Measurements from ENCODE around the gene DNAJC6. TPM values are rescaled to one million over a fixed set of nuclear protein-coding genes. Genes with fewer than 3 reads are reported as not detected.

The DNAJC6 gene
- total RNA-seq, 1 donor from 2014 or later: 21.9 TPM

GRCh38 chr1:65416767-65417166 lies 107.4 kb downstream of the DNAJC6 start:
- Mint-ChIP-seq H3K4me3 (no peak overlapping the region), H3K4me1 (peaks cover 11% of the 10 kb centered on the region), H3K27ac (no peak overlapping the region), H3K36me3 (no peaks in the 10 kb centered on the region), H3K9me3 (no peaks in the 10 kb centered on the region), H3K27me3 (ENCODE audit: insufficient read depth, low read depth) (no peaks in the 10 kb centered on the region)
- H3K27me3 ChIP-seq: no peaks in the 10 kb centered on the region
- no peak overlapping the region for H3K27ac ChIP-seq
- H4K20me1 ChIP-seq (ENCODE audit: low read depth): peaks cover 4% of the 10 kb centered on the region
- H3K36me3 ChIP-seq: no peaks in the 10 kb centered on the region
- H3K4me3 ChIP-seq: no peak overlapping the region
- TF ChIP-seq EZH2 (IDR thresholded peaks at IDR 0.05) (no peak), EZH2phosphoT487 (IDR thresholded peaks at IDR 0.05) (no peak)
- TF ChIP-seq, protein P1, sequence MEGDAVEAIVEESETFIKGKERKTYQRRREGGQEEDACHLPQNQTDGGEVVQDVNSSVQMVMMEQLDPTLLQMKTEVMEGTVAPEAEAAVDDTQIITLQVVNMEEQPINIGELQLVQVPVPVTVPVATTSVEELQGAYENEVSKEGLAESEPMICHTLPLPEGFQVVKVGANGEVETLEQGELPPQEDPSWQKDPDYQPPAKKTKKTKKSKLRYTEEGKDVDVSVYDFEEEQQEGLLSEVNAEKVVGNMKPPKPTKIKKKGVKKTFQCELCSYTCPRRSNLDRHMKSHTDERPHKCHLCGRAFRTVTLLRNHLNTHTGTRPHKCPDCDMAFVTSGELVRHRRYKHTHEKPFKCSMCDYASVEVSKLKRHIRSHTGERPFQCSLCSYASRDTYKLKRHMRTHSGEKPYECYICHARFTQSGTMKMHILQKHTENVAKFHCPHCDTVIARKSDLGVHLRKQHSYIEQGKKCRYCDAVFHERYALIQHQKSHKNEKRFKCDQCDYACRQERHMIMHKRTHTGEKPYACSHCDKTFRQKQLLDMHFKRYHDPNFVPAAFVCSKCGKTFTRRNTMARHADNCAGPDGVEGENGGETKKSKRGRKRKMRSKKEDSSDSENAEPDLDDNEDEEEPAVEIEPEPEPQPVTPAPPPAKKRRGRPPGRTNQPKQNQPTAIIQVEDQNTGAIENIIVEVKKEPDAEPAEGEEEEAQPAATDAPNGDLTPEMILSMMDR (IDR thresholded peaks at IDR 0.05): no peak
- peaks cover 8% of the 10 kb centered on the region for H3K79me2 ChIP-seq (ENCODE audit: low read depth)
- H3K4me2 ChIP-seq: no peak overlapping the region
- DNase-seq (ENCODE audit: low spot score): no peak
- H3K4me1 ChIP-seq: peaks cover 8% of the 10 kb centered on the region
- no peak overlapping the region for H2AFZ ChIP-seq (replicated peaks)
- H3F3A ChIP-seq (ENCODE audit: low read depth): peaks cover 27% of the 10 kb centered on the region
- H3K9ac ChIP-seq: no peak overlapping the region
- H3K9me3 ChIP-seq (ENCODE audit: low read depth): no peaks in the 10 kb centered on the region

- Histone ChIP-seq H3K27me3 (no peaks in the 10 kb centered on the region), H3K4me3 (no peak overlapping the region), H2AFZ (replicated peaks) (no peak overlapping the region), H3K4me2 (no peak overlapping the region), H4K20me1 (ENCODE audit: low read depth) (peaks cover 13% of the 10 kb centered on the region), H3K4me1 (peaks cover 15% of the 10 kb centered on the region), H3K9me3 (ENCODE audit: low read depth) (no peaks in the 10 kb centered on the region), H3K36me3 (no peaks in the 10 kb centered on the region), H3K79me2 (ENCODE audit: low read depth) (peaks cover 18% of the 10 kb centered on the region), H3K9ac (no peak overlapping the region), H3F3A (ENCODE audit: low read depth) (peaks cover 29% of the 10 kb centered on the region), H3K27ac (no peak overlapping the region)
- no peak overlapping the region for H3K27ac Mint-ChIP-seq
- no peaks in the 10 kb centered on the region for H3K9me3 Mint-ChIP-seq
- H3K27me3 Mint-ChIP-seq (ENCODE audit: insufficient read depth, low read depth): no peaks in the 10 kb centered on the region
- H3K4me1 Mint-ChIP-seq: peaks cover 11% of the 10 kb centered on the region
- no peak overlapping the region for H3K4me3 Mint-ChIP-seq
- DNase-seq (ENCODE audit: low spot score): no peak
- H3K36me3 Mint-ChIP-seq: no peaks in the 10 kb centered on the region
- TF ChIP-seq, protein P1 (IDR thresholded peaks at IDR 0.05): no peak
- no peak for TF ChIP-seq EZH2phosphoT487 (IDR thresholded peaks at IDR 0.05)
Observed at GRCh38 chr1:65417729-65418128, 108.4 kb downstream of the DNAJC6 start.

GRCh38 chr1:65418522-65419185 lies 109.3 kb downstream of the DNAJC6 start:
- peaks cover 13% of the 10 kb centered on the region for H4K20me1 ChIP-seq (ENCODE audit: low read depth)
- Mint-ChIP-seq H3K9me3 (no peaks in the 10 kb centered on the region), H3K27ac (no peak overlapping the region), H3K4me1 (peaks cover 11% of the 10 kb centered on the region), H3K27me3 (ENCODE audit: insufficient read depth, low read depth) (no peaks in the 10 kb centered on the region), H3K4me3 (peak overlapping the region; percentile 94), H3K36me3 (no peaks in the 10 kb centered on the region)
- DNase-seq (ENCODE audit: low spot score): no peak
- peak overlapping the region; percentile 91 for H2AFZ ChIP-seq (replicated peaks)
- no peak overlapping the region for H3K4me3 ChIP-seq
- no peak for TF ChIP-seq EZH2 (IDR thresholded peaks at IDR 0.05)
- TF ChIP-seq, protein P1 (IDR thresholded peaks at IDR 0.05): no peak
- no peak for TF ChIP-seq EZH2phosphoT487 (IDR thresholded peaks at IDR 0.05)
- no peaks in the 10 kb centered on the region for H3K27me3 ChIP-seq
- H3K9ac ChIP-seq: no peak overlapping the region
- H3K4me2 ChIP-seq: no peak overlapping the region
- no peaks in the 10 kb centered on the region for H3K36me3 ChIP-seq
- no peak overlapping the region for H3K27ac ChIP-seq
- peaks cover 15% of the 10 kb centered on the region for H3K4me1 ChIP-seq
- peaks cover 29% of the 10 kb centered on the region for H3F3A ChIP-seq (ENCODE audit: low read depth)
- H3K9me3 ChIP-seq (ENCODE audit: low read depth): no peaks in the 10 kb centered on the region
- H3K79me2 ChIP-seq (ENCODE audit: low read depth): peaks cover 27% of the 10 kb centered on the region

Data from neural progenitor cell (in vitro differentiated cells).